Endodermal cell (in vitro differentiated cells): Measurements from ENCODE around the gene TLR3. TPM values are rescaled to one million over a fixed set of nuclear protein-coding genes. Genes with fewer than 3 reads are reported as not detected.
"Not testable (repeated sequence)": the region's sequence is repeated elsewhere in the genome, so short reads cannot be mapped to it uniquely, and the experiment has no call there.

Experiments used
- DNase-seq: peaks from one replicate; pipeline ENCODE4 v3.0.0-alpha.2; 2017
- H3K27ac ChIP-seq: 2 replicates; pipeline ENCODE4 v1.5.1; 2013; ENCODE audit warnings: mild to moderate bottlenecking, low read depth, low read length, moderate library complexity
- H3K27me3 ChIP-seq: 2 replicates; pipeline ENCODE4 v1.6.1; 2013; ENCODE audit warnings: mild to moderate bottlenecking, low read length, moderate library complexity; ENCODE audit not compliant: insufficient read depth, control insufficient read depth, poor library complexity, severe bottlenecking
- H3K36me3 ChIP-seq: 2 replicates; pipeline ENCODE4 v1.7.0; 2013; ENCODE audit warnings: mild to moderate bottlenecking, low read length, moderate library complexity; ENCODE audit not compliant: control insufficient read depth, insufficient read depth
- H3K4me1 ChIP-seq: one replicate; pipeline ENCODE4 v1.7.0; 2013; ENCODE audit warnings: low read length; ENCODE audit not compliant: control insufficient read depth, insufficient read depth
- H3K4me3 ChIP-seq: 2 replicates; pipeline ENCODE4 v1.5.1; 2013; ENCODE audit warnings: mild to moderate bottlenecking, low read length, moderate library complexity
- H3K9ac ChIP-seq: 2 replicates; pipeline ENCODE4 v1.6.1; 2013; ENCODE audit warnings: mild to moderate bottlenecking, low read length, moderate library complexity; ENCODE audit not compliant: poor library complexity, severe bottlenecking; ENCODE audit errors: extremely low read depth
- H3K9me3 ChIP-seq: 2 replicates; pipeline ENCODE4 v1.6.1; 2013; ENCODE audit warnings: mild to moderate bottlenecking, low read length, moderate library complexity; ENCODE audit not compliant: control insufficient read depth
- H3K27ac Mint-ChIP-seq: 2 replicates; pipeline ENCODE4 v1.8.0; 2020; ENCODE audit warnings: mixed read lengths
- H3K27me3 Mint-ChIP-seq: 2 replicates; pipeline ENCODE4 v1.8.0; 2021; ENCODE audit warnings: mild to moderate bottlenecking, mixed read lengths; ENCODE audit not compliant: insufficient read depth
- H3K36me3 Mint-ChIP-seq: 2 replicates; pipeline ENCODE4 v1.8.0; 2020; ENCODE audit warnings: low read depth, mixed read lengths
- H3K4me1 Mint-ChIP-seq: 2 replicates; pipeline ENCODE4 v1.8.0; 2020; ENCODE audit warnings: mixed read lengths
- H3K4me3 Mint-ChIP-seq: 2 replicates; pipeline ENCODE4 v1.8.0; 2020; ENCODE audit warnings: mild to moderate bottlenecking, moderate library complexity, mixed read lengths
- H3K9me3 Mint-ChIP-seq: 2 replicates; pipeline ENCODE4 v1.8.0; 2020; ENCODE audit warnings: mild to moderate bottlenecking, mixed read lengths
- CTCF ChIP-seq: fragments of 200-600 bp; sonication (generic); conservative IDR thresholded peaks from 2 replicates; pipeline ENCODE4 v1.5.0; 2021; ENCODE audit warnings: antibody characterized with exemption, mild to moderate bottlenecking
- WGBS, 2 experiments: methylation state at CpG; one replicate each; pipeline versions ENCODE4 v1.1.5 to v1.1.7; 2013; ENCODE audit warnings: missing lambda C conversion rate in 2 of 2, mixed read lengths in 1 of 2; ENCODE audit not compliant: insufficient coverage in 1 of 2, insufficient read length in 1 of 2; 5-methylcytosine and 5-hydroxymethylcytosine counted together
- total RNA-seq, 2 donors: library from RNA; stranded (reverse); fragmentation: NEBNext Ultra II Directional in 1 of 2; extraction: Animal tissue kit (Norgen Biotek cat#: 25700) in 1 of 2; gene quantifications; 2 replicates in 1 of 2; 3 replicates in 1 of 2; pipeline ENCODE4 v1.2.1, GENCODE V29; 2021

The TLR3 gene
- total RNA-seq, 2 donors from 2014 or later, result 0.26 TPM; not detected in 1

- DNase-seq, result no peak
- Mint-ChIP-seq H3K27me3 (no peaks in the 10 kb centered on the region), H3K36me3 (peaks cover 4% of the 10 kb centered on the region), H3K4me1 (peaks cover 5% of the 10 kb centered on the region), H3K9me3 (peaks cover 23% of the 10 kb centered on the region), H3K4me3 (no peak overlapping the region), H3K27ac (no peak overlapping the region)
- Histone ChIP-seq H3K27ac (no peak overlapping the region), H3K9ac (no peak overlapping the region), H3K36me3 (no peaks in the 10 kb centered on the region), H3K4me3 (no peak overlapping the region), H3K27me3 (no peaks in the 10 kb centered on the region), H3K9me3 (peaks cover 25% of the 10 kb centered on the region), H3K4me1 (no peaks in the 10 kb centered on the region)
- WGBS, 2 experiments, result 94 to 98% methylated on average over 11 to 12 of the region's 12 CpGs
- no peak for TF ChIP-seq CTCF
Observed at GRCh38 chr4:186040316-186040715, 28.6 kb upstream of the TLR3 start.

- not testable (repeated sequence) for H3K36me3 Mint-ChIP-seq, H3K4me3 ChIP-seq, H3K27ac Mint-ChIP-seq, H3K27me3 ChIP-seq, H3K4me1 Mint-ChIP-seq, H3K36me3 ChIP-seq, H3K27me3 Mint-ChIP-seq, H3K9me3 ChIP-seq, H3K27ac ChIP-seq, H3K9ac ChIP-seq, H3K4me3 Mint-ChIP-seq, DNase-seq, H3K4me1 ChIP-seq, H3K9me3 Mint-ChIP-seq
- 67 to 81% methylated on average over 3 to 5 of the region's 5 CpGs for WGBS, 2 experiments
Observed at GRCh38 chr4:186047501-186047900, 21.5 kb upstream of the TLR3 start.

GRCh38 chr4:186050135-186050534 is 18.8 kb upstream of the TLR3 start:
- H3K4me1 Mint-ChIP-seq, H3K36me3 Mint-ChIP-seq, H3K27me3 ChIP-seq, H3K27ac ChIP-seq, H3K36me3 ChIP-seq, H3K9ac ChIP-seq, DNase-seq, H3K4me3 Mint-ChIP-seq, H3K27me3 Mint-ChIP-seq, H3K9me3 Mint-ChIP-seq, H3K4me3 ChIP-seq, H3K4me1 ChIP-seq, H3K27ac Mint-ChIP-seq, H3K9me3 ChIP-seq: not testable (repeated sequence)
- WGBS, 2 experiments, result 91 to 94% methylated on average over 5 to 8 of the region's 8 CpGs

GRCh38 chr4:186051096-186051495 is 17.9 kb upstream of the TLR3 start:
- H3K27me3 ChIP-seq, result no peaks in the 10 kb centered on the region
- H3K27ac ChIP-seq, result no peak overlapping the region
- no peaks in the 10 kb centered on the region for H3K4me1 Mint-ChIP-seq
- WGBS, 2 experiments, result 89 to 90% methylated on average over 4 to 11 of the region's 11 CpGs
- no peaks in the 10 kb centered on the region for H3K27me3 Mint-ChIP-seq
- peaks cover 6% of the 10 kb centered on the region for H3K9me3 ChIP-seq
- no peak for TF ChIP-seq CTCF
- H3K36me3 Mint-ChIP-seq, result no peaks in the 10 kb centered on the region
- H3K27ac Mint-ChIP-seq, result no peak overlapping the region
- H3K4me3 Mint-ChIP-seq, result no peak overlapping the region
- no peak for DNase-seq
- H3K4me3 ChIP-seq, result no peak overlapping the region
- H3K9me3 Mint-ChIP-seq, result peaks cover 2% of the 10 kb centered on the region
- H3K4me1 ChIP-seq, result no peaks in the 10 kb centered on the region
- H3K36me3 ChIP-seq, result no peaks in the 10 kb centered on the region
- H3K9ac ChIP-seq, result no peak overlapping the region
